Neutrophil (primary cell): ENCODE measurements around the gene TREM1.
A peak's percentile ranks its signal among the peaks of the same experiment; 100 is the strongest.
"Not testable (repeated sequence)": the region's sequence is repeated elsewhere in the genome, so short reads cannot be mapped to it uniquely, and the experiment has no call there.

Experiments used
- H3K27ac ChIP-seq: fragments of 200-600 bp; sonication (generic); 2 replicates; pipeline ENCODE4 v1.5.1; 2016; ENCODE audit warnings: mild to moderate bottlenecking, moderate library complexity
- H3K27me3 ChIP-seq: fragments of 200-600 bp; sonication (generic); 2 replicates; pipeline ENCODE4 v1.6.0; 2016; ENCODE audit warnings: mild to moderate bottlenecking
- H3K36me3 ChIP-seq: fragments of 200-600 bp; sonication (generic); 2 replicates; pipeline ENCODE4 v1.5.1; 2017
- H3K4me1 ChIP-seq, 2 experiments: fragments of 200-600 bp in 1 of 2; sonication (generic) in 1 of 2; 1 replicate in 1 of 2; 2 replicates in 1 of 2; pipeline versions ENCODE4 v1.5.1 to v1.6.1; 2013 to 2016; ENCODE audit warnings: low read depth in 1 of 2, low read length in 1 of 2, mild to moderate bottlenecking in 1 of 2, moderate library complexity in 1 of 2; ENCODE audit not compliant: control insufficient read depth in 1 of 2, insufficient read depth in 1 of 2
- H3K4me3 ChIP-seq, 2 experiments: fragments of 200-600 bp in 1 of 2; sonication (generic) in 1 of 2; 1 replicate in 1 of 2; 2 replicates in 1 of 2; pipeline ENCODE4 v1.5.1; 2013 to 2016; ENCODE audit warnings: low read depth in 1 of 2, low read length in 1 of 2, mild to moderate bottlenecking in 1 of 2, moderate library complexity in 1 of 2
- H3K9me3 ChIP-seq: fragments of 200-600 bp; sonication (generic); 2 replicates; pipeline ENCODE4 v1.5.1; 2016
- TF ChIP-seq, protein P1 (sequence below): fragments of 200-600 bp; sonication (generic); IDR thresholded peaks from 2 replicates; pipeline ENCODE4 v1.5.1; 2016; ENCODE audit warnings: antibody characterized with exemption

Gene TREM1

DNA sequence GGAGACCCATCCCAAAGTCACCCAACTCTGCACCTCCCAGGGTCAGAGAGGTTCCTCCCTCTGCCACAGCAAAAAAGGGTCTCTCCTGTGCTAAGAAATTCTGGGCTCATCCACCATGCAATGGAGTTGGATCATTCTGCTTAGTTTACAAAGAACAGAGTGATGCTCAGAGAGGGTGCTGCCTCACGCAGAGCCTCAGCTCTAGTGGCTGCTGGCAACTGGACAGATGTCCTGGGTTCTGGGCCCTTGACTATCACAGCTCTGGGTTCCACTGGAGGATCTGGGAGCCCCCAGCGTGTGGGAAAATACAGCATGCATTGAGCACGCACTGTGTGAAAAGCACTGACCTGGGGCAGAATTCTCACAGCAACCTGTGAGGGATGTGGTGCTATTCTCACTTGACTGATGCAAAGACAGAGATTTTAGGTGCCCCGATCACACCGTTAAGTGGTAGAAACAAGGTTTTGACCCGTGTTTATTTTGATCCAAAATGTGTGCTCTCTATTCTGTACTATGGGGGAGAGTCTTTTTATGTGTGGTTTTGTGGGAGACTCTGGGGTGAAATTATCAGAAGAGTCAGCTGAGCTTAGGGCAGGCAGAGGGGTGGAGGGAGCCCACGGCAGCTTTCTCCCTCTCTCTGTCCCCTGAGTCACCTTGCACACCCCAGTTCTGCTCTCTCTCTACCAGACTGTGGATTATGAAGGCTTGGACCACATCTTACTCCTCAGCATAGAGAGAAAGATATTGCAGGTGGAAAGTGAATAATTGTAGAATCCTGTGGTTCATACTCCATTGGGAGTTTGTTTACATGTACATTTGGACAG, 38.4 kb downstream of the TREM1 start:
- peaks cover 0 to 8% of the 10 kb centered on the region in 2 experiments for H3K4me1 ChIP-seq
- TF ChIP-seq, protein P1, sequence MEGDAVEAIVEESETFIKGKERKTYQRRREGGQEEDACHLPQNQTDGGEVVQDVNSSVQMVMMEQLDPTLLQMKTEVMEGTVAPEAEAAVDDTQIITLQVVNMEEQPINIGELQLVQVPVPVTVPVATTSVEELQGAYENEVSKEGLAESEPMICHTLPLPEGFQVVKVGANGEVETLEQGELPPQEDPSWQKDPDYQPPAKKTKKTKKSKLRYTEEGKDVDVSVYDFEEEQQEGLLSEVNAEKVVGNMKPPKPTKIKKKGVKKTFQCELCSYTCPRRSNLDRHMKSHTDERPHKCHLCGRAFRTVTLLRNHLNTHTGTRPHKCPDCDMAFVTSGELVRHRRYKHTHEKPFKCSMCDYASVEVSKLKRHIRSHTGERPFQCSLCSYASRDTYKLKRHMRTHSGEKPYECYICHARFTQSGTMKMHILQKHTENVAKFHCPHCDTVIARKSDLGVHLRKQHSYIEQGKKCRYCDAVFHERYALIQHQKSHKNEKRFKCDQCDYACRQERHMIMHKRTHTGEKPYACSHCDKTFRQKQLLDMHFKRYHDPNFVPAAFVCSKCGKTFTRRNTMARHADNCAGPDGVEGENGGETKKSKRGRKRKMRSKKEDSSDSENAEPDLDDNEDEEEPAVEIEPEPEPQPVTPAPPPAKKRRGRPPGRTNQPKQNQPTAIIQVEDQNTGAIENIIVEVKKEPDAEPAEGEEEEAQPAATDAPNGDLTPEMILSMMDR: no peak
- no peak overlapping the region for H3K4me3 ChIP-seq
- no peaks in the 10 kb centered on the region for H3K27me3 ChIP-seq
- H3K27ac ChIP-seq: peak overlapping the region; percentile 21
- H3K9me3 ChIP-seq: no peaks in the 10 kb centered on the region
- peaks cover 21% of the 10 kb centered on the region for H3K36me3 ChIP-seq

DNA sequence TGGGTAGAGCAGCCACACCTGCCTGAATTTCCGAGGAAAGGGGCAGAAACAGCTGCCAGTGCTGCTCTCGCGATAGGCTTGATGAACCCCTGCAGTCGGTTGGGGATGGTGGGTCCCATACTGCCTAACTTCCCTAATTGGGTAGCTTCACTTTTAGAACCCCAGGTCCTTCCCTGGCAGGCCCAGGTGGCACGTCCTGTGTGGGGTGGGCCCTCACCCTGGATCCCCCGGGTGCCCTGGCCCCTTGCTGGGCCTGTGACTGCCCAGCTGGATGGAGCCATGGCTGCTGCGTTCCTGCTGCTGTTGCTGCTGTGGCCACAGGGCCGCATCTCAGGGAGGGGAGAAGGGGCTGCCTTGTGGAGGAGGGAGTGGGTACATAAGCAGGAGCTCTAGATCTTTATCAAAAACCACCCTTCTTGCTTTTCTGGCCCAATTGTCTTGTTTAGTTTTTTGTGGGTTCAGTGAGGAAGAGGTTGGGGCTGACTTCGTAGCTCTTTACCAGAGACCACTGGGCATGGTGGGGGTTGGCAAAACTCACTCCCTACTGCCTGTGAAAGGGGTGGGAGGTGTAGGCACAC, 39.1 kb downstream of the TREM1 start:
- H3K36me3 ChIP-seq: peaks cover 21% of the 10 kb centered on the region
- H3K27me3 ChIP-seq: no peaks in the 10 kb centered on the region
- no peak overlapping the region for H3K27ac ChIP-seq
- no peaks in the 10 kb centered on the region for H3K9me3 ChIP-seq
- TF ChIP-seq, protein P1: no peak
- no peak overlapping the region for H3K4me3 ChIP-seq
- H3K4me1 ChIP-seq: peaks cover 0 to under 1% of the 10 kb centered on the region in 2 experiments

DNA sequence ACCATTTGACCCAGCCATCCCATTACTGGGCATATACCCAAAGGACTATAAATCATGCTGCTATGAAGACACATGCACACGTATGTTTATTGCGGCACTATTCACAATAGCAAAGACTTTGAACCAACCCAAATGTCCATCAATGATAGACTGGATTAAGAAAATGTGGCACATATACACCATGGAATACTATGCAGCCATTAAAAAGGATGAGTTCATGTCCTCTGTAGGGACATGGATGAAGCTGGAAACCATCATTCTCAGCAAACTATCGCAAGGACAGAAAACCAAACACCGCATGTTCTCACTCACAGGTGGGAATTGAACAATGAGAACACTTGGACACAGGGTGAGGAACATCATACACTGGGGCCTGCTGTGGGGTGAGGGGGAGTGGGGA, 40.0 kb downstream of the TREM1 start:
- H3K27me3 ChIP-seq, H3K4me1 ChIP-seq, H3K4me3 ChIP-seq, H3K27ac ChIP-seq, H3K9me3 ChIP-seq: not testable (repeated sequence)
- peaks cover 19% of the 10 kb centered on the region for H3K36me3 ChIP-seq

DNA sequence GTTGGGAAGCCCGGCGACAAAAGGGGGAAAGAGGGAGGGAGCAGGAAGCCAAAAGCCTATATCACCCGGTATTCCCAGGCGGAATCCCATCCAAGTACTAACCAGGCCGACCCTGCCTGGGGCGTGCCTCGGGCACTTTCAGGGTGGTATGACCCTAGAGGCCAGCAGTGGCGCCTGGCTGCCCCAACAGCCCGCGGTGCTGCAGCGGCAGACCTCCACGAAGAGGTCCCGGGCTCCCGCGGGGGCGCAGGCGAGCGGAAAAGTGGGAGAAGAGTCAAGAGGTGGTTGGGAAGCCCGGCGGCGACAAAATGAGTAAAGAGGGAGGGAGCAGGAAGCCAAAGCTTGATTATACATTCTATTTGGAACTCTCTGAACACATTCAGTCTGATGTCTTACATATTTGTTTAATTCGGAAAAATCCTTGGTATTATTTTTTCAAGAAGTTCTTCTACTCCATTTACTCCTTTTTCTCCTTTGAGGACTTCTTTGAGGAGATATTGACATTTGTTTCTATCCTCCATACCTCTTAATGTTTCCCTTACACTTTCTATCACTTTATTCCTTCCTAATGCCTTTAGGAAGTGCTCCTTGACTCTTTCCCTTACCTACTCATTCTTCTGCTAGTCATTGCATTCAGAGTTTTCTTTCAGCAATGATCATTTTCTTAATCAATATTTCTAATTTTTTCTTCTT, 46.9 kb downstream of the TREM1 start:
- H3K4me3 ChIP-seq: no peak overlapping the region
- TF ChIP-seq, protein P1: no peak
- peaks cover 26% of the 10 kb centered on the region for H3K27me3 ChIP-seq
- no peak overlapping the region for H3K27ac ChIP-seq
- no peaks in the 10 kb centered on the region for H3K9me3 ChIP-seq
- no peaks in the 10 kb centered on the region for H3K4me1 ChIP-seq
- no peaks in the 10 kb centered on the region for H3K36me3 ChIP-seq

DNA sequence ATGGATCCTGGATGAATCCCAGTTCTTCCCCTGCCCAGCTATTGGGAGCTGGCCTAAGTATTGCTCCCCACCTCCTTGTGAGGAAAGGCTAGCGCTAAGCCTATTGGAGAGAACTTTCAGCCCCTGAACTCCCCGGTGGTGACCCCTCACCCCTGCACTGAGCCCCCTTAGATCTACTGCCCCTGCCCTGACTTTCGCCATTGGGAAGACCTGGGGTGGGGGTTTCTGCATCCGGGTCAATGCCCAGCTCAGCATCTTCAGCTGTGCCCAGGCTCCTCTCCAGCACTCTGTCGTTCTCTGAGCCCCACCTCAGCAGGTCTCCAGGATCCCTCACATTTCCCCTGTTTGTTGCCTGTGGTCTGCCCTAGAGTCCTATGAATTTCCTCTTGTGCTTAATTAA, 49.4 kb downstream of the TREM1 start:
- Histone ChIP-seq H3K4me1 (no peaks in the 10 kb centered on the region), H3K27ac (no peak overlapping the region), H3K4me3 (no peak overlapping the region), H3K9me3 (no peaks in the 10 kb centered on the region), H3K27me3 (peaks cover 26% of the 10 kb centered on the region), H3K36me3 (no peaks in the 10 kb centered on the region)
- TF ChIP-seq, protein P1: no peak

DNA sequence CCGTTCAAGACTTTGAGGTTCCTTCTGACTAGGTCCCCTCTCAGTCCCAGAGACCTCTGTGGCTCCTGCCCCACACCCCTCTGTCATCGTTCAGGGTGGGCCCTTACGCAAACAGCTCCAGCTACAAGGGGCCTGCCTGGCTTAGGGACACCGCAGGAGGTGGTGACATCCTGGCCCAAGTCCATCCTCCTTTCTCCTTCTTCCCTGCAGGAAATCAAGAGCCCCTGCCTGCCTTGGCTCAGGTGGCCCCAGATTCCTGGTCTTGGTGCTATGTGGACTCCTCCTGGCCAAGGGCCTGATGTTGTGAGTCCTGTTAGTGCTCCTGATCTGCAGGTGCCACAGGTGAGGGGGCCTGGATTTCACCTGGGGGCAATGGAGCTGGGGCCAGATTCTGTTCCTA, 50.2 kb downstream of the TREM1 start:
- H3K36me3 ChIP-seq: no peaks in the 10 kb centered on the region
- H3K27ac ChIP-seq: peak overlapping the region; percentile 15
- no peaks in the 10 kb centered on the region for H3K4me1 ChIP-seq
- H3K4me3 ChIP-seq: no peak overlapping the region
- H3K27me3 ChIP-seq: peaks cover 26% of the 10 kb centered on the region
- TF ChIP-seq, protein P1: no peak
- no peaks in the 10 kb centered on the region for H3K9me3 ChIP-seq
